IPS-NIHi7 (cell line): Measurements from ENCODE around the gene EHD4.

Source experiments
- DNase-seq: peaks from one replicate; pipeline ENCODE4 v3.0.0; 2012; ENCODE audit warnings: mixed read lengths; ENCODE audit errors: extremely low spot score

Gene EHD4

GRCh38 chr15:41936649-41937567, 35.4 kb downstream of the EHD4 start:
- DNase-seq = no peak

DNA sequence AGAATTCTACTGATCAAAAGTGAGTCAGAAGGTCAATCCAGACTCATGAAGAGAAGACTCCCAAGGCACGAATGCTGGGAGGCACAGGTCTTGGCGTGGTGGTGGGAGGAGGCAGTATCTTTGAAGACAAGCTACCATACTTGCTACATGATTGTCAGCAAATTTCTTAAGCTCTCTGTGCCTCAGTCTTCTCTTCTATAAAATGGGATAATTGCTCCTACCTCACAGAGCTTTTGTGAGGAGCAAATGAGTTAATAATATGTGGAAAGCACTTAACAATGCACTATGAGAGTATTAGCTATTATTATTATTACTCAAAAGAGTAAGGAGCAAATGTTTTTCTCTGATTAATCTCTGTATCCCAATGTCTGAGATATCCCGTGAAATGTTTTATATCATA, 36.2 kb downstream of the EHD4 start:
- no peak for DNase-seq

GRCh38 chr15:41935566-41936020, 36.8 kb downstream of the EHD4 start:
- DNase-seq = no peak

GRCh38 chr15:41934843-41935242, 37.5 kb downstream of the EHD4 start:
- peak; percentile 67 for DNase-seq

- no peak for DNase-seq
These were observed 38.6 kb downstream of the EHD4 start for GRCh38 chr15:41933771-41934170.

GRCh38 chr15:41933326-41933725, 39.0 kb downstream of the EHD4 start:
- DNase-seq = no peak

- no peak for DNase-seq
These were observed 39.7 kb downstream of the EHD4 start for GRCh38 chr15:41932511-41933289.

- no peak for DNase-seq
These were observed 40.3 kb downstream of the EHD4 start for GRCh38 chr15:41932101-41932500.

DNA sequence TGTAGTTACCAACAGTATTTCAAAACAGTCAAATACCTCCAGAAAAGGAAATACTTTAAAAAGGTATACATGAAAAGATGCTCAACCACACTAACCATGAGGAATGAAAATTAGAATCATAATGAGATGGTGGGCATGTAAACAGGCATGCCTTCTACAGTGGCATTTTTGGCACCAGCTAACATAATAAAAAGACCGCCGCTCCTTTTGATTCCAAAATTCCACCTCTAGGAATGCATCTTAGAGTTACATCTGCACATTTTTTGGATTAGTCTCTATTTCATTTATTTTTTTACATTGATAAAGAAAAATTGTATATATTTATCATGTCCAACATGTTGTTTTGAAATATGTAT, 41.5 kb downstream of the EHD4 start:
- no peak for DNase-seq

DNA sequence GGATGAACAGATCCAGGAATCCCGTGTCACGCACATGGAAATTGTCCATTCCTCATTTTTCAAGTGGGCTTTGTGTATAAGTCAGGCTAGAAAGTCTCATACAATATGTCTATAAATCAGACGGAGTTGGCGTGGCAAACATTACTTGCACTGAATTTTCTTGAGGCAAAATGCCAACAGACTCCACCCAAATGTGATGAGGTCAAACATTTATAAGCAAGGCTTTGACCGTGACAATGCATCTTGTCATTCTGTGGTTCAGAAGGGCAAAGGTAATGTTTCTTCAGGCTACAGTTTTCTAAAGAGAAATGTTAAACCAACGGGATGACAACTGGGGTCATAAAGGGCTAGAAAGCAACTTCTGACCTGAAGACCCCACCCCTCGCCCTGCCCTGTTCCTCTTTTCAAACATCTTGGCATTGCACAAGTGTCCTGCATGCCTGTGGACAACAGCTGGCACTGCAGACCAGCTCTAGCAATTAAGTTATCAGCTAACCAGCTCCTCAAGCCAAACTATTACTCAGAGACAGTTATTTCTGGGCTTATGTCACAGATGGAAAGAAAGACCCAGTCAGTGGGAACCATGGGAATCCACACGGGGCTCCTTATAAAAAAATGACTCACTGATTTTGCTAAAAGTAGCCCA, 42.0 kb downstream of the EHD4 start:
- no peak for DNase-seq

- no peak for DNase-seq
These were observed 43.4 kb downstream of the EHD4 start for GRCh38 chr15:41928637-41929620.

DNA sequence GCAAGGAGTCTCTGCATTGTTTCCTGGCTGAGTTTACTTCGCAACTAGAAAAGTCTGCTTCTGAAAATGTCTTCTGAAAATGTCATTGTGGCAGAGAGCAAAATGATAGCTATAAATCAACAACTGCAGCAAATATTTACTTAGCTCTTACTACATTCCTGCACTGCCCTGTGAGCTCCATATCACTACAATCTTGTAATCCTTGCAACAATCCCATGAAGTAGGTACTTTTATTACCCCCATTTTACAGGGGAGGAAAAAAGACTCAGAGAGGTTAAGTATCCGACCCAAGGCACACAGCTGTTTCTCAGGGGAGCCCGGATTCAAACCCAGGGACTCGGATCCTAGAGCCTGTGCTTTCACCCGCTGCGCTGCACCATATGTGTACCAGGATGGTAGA, 44.3 kb downstream of the EHD4 start:
- DNase-seq = no peak

- no peak for DNase-seq
These were observed 44.8 kb downstream of the EHD4 start for GRCh38 chr15:41927536-41927935.

DNA sequence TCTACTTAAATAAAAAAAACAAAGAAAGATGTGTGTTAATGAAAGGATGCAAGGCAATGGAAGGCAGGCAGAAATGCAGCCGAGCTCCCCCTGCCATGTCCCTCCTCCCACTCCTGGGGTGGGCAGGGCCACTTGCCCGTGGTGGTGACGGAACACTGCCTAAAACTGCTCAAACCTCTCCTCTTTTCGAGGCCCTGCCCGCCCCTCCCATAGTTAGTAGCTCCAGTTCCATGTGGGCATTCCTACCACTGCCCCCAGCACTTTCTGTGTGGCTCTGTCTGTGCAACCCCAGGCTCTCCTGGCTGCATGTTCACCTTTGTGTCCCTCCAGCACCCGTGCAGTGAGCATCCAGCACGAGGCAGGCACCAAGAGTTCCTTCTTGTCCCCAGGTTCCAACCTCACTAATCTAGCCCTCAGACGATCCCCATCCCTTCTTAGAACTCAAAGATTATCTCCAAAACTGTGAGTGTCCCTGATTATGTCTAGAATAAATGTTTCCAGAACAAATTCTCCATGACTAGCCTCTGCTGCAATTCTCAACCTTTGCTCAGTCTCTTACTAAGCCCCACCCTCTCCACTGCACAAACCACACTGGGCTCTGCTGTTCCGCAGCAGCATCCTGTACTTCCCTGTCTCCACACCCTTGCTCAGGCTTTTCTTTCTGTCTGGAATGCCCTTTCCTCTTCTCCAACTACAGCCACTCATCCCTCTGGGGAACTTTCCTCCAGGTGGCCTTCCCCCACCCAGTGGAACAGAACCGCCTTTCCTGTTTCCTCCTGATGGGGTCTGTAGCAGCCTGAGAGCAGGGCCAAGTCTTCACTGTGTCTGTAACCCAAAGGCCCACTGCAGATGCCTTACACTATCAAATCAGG, 45.9 kb downstream of the EHD4 start:
- no peak for DNase-seq

DNA sequence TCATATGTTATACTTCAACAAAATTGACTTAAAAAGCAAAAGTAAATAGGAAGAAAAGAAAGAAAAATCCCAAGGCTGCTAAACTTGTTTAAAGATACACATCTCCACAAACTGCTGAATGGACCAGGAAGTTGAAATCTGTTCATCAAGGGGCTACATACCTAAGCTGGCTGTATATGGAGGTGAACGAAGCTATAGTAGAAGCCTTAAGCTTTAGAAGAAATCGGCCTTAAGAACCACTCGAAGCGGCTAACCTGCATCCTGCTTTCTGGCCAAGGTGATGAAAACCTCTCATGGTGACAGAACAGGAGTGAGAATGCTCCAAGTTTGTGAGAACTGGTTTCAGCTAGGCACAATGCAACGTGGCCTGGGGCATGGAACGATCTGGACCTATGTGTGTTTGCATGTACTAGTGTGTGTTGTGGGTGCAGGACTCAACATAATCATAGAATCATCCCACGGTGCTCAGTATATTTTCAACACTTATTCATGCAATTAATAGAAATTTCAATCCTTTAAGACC, 47.2 kb downstream of the EHD4 start:
- DNase-seq = no peak

- no peak for DNase-seq
These were observed 48.9 kb downstream of the EHD4 start for GRCh38 chr15:41923401-41923997.

- DNase-seq = no peak
These were observed 50.0 kb downstream of the EHD4 start for GRCh38 chr15:41922353-41922752.

DNA sequence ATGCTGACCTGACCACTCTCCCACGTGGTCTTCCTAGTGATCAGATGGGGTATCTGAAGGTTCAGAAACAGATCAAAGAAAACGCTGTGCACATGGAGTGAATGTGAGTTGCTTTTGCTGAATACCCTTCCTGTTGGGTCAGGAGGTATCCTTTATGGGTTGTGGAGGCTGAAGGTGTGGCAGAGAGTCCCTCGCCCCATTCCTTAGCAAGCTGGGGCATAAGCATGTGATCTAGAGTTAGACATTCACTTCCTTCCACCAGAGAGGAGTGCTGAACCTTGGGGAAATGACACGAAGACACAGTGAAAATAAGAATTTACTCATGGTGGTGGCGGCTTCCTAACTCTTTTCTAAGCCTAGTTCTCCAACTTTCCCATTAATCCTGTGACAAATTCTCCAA, 50.7 kb downstream of the EHD4 start:
- DNase-seq = no peak

DNA sequence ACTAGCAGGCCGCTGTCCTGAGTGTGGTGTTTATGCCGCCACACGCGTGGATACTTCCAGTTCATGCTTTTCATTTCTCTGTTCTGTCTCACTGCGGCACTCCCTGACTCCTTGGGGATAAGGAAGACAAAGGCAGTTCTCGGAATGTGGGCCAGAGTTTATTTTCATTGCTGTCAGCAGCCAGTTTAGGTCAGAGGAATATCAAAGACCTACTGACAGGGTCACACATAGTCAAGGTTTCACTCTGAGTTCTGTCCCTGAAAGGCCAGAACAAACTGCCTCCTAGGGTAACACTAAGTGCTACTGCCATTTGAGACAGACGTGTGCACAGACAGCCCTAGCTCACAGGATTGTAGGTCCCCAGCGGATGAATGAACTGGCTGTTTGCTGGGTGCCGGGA, 51.2 kb downstream of the EHD4 start:
- DNase-seq = no peak
